Measurements from ENCODE around the gene ADGRL4. TPM values are rescaled to one million over a fixed set of nuclear protein-coding genes. Genes with fewer than 3 reads are reported as not detected.

ADGRL4 gene
- total RNA-seq, 4 donors from 2014 or later = 13.4 to 31.9 (median 14.0) TPM

DNA sequence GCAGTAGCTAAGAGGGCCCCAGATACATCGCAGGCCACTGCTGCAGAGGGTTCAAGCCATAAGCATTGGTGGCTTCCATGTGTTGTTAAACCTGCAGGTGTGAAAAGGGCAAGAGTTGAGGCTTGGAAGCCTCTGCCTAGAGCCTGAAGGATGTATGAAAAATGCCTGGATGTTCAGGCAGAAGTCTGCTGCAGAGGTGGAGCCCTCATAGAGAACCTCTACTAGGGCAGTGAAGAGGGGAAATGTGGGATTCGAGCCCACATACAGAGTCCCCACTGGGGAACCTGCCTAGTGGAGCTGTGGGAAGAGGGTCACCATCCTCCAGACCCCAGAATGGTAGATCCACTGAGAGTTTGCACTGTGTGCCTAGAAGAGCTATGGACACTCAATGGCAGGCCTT lies 30.6 kb upstream of the ADGRL4 start:
- Histone ChIP-seq H3K36me3 (no peaks in the 10 kb centered on the region), H3K4me1 (no peaks in the 10 kb centered on the region), H3K9me3 (no peaks in the 10 kb centered on the region), H3K27ac (no peak overlapping the region), H3K4me3 (no peak overlapping the region), H3K27me3 (no peaks in the 10 kb centered on the region)
- ATAC-seq (no peak), DNase-seq (no peak)
- intact Hi-C loops (cut with DNase I; ENCODE audit: low total_unique reads) (no loop called here), in situ Hi-C loops (cut with MboI; ENCODE audit: low sequenced_read_pairs in 4 of 4) (no loop called here)
- TF ChIP-seq POLR2A (IDR thresholded peaks at IDR 0.05) = no peak
- TF ChIP-seq CTCF (IDR thresholded peaks at IDR 0.05 in 4 of 5, conservative IDR thresholded peaks at IDR 0.05 in 1 of 5) = no peak

- H3K27me3 ChIP-seq = no peaks in the 10 kb centered on the region
- no peak for DNase-seq
- intact Hi-C loops (cut with DNase I; ENCODE audit: low total_unique reads) = no loop called here
- no peaks in the 10 kb centered on the region for H3K36me3 ChIP-seq
- in situ Hi-C loops (cut with MboI; ENCODE audit: low sequenced_read_pairs in 4 of 4) = no loop called here
- H3K27ac ChIP-seq = peak overlapping the region; percentile 5 to 57 (median 28)
- TF ChIP-seq POLR2A (IDR thresholded peaks at IDR 0.05) (no peak), CTCF (IDR thresholded peaks at IDR 0.05 in 4 of 5, conservative IDR thresholded peaks at IDR 0.05 in 1 of 5) (no peak)
- no peaks in the 10 kb centered on the region for H3K4me1 ChIP-seq
- ATAC-seq = no peak
- no peaks in the 10 kb centered on the region for H3K9me3 ChIP-seq
- no peak overlapping the region for H3K4me3 ChIP-seq
Observed at GRCh38 chr1:79012500-79012899, 6.0 kb upstream of the ADGRL4 start.

DNA sequence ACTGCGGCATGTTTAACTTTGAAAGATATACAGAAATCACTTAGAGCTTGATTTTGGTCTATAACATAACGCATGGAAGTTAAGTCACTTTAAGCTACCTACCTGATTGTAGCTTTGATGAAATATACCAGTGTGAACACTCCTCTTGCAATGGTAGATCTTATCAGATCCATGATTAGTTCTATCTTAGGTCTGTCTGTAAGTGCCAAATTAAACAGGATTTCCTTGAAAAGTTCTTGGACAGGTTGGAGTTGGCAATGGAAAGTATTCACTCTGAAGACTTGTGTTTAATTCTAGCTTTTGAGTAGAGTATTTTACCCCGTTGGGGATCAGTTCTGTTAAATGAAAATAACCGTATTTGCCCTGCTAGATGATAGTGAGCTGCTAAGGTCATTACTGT lies 4.1 kb upstream of the ADGRL4 start:
- DNase-seq (no peak), ATAC-seq (no peak)
- peak overlapping the region in 3 of 4 donors; percentile 3 to 50 (median 45) for H3K27ac ChIP-seq

DNA sequence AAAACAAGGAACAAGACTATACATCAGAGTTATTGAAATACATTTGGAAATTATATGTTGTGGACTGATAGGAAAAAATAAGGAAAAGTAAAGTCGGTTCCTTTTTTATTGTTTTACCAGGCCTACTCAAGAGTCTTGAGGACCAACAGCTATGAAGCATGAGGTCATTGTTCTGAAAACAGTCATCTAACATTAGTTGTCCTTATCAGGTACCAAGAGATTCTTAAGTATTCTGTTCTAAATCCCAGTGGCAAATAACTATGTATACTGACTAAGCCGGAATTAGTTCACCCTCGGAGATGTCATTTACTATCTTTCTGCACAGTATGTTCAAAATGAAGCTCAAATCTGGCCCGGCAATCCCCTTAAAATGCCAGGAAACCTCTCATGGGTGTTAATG lies 585 bp downstream of the ADGRL4 start:
- H3K9me3 ChIP-seq = no peaks in the 10 kb centered on the region
- peak overlapping the region; percentile 68 to 79 (median 69) for H3K27ac ChIP-seq
- H3K4me1 ChIP-seq = no peaks in the 10 kb centered on the region
- intact Hi-C loops (cut with DNase I; ENCODE audit: low total_unique reads) = no loop called here
- no peak for TF ChIP-seq POLR2A (IDR thresholded peaks at IDR 0.05)
- TF ChIP-seq CTCF (IDR thresholded peaks at IDR 0.05 in 4 of 5, conservative IDR thresholded peaks at IDR 0.05 in 1 of 5) = no peak
- ATAC-seq (no peak), DNase-seq (no peak)
- H3K27me3 ChIP-seq = no peaks in the 10 kb centered on the region
- in situ Hi-C loops (cut with MboI; ENCODE audit: low sequenced_read_pairs in 4 of 4) = no loop called here
- H3K36me3 ChIP-seq = no peaks in the 10 kb centered on the region
- H3K4me3 ChIP-seq = peak overlapping the region; percentile 28 to 54 (median 36)

More for the DNA sequence above, 4.1 kb upstream of the ADGRL4 start:
- intact Hi-C loops (cut with DNase I; ENCODE audit: low total_unique reads) (no loop called here), in situ Hi-C loops (cut with MboI; ENCODE audit: low sequenced_read_pairs in 4 of 4) (no loop called here)
- no peaks in the 10 kb centered on the region for H3K9me3 ChIP-seq
- H3K4me3 ChIP-seq = no peak overlapping the region
- no peaks in the 10 kb centered on the region for H3K4me1 ChIP-seq
- H3K27me3 ChIP-seq = no peaks in the 10 kb centered on the region
- no peaks in the 10 kb centered on the region for H3K36me3 ChIP-seq
- TF ChIP-seq CTCF (IDR thresholded peaks at IDR 0.05 in 4 of 5, conservative IDR thresholded peaks at IDR 0.05 in 1 of 5) = no peak
- TF ChIP-seq POLR2A (IDR thresholded peaks at IDR 0.05) = no peak

GRCh38 chr1:79004916-79005315 lies 1.6 kb downstream of the ADGRL4 start:
- in situ Hi-C loops (cut with MboI; ENCODE audit: low sequenced_read_pairs in 4 of 4) (no loop called here), intact Hi-C loops (cut with DNase I; ENCODE audit: low total_unique reads) (no loop called here)
- no peaks in the 10 kb centered on the region for H3K36me3 ChIP-seq
- ATAC-seq (no peak), DNase-seq (no peak)
- H3K4me1 ChIP-seq = no peaks in the 10 kb centered on the region
- H3K9me3 ChIP-seq = no peaks in the 10 kb centered on the region
- peak overlapping the region; percentile 17 to 54 (median 33) for H3K4me3 ChIP-seq
- H3K27ac ChIP-seq = peak overlapping the region; percentile 68 to 79 (median 69)
- no peaks in the 10 kb centered on the region for H3K27me3 ChIP-seq
- TF ChIP-seq POLR2A (IDR thresholded peaks at IDR 0.05) (no peak), CTCF (IDR thresholded peaks at IDR 0.05 in 4 of 5, conservative IDR thresholded peaks at IDR 0.05 in 1 of 5) (no peak)
